GM10248 (cell line): ENCODE data around the gene JOSD2.

Source experiments
- CTCF ChIA-PET: fragments of 300-600 bp; sonication (Branson Sonifier 250); formaldehyde crosslinking; extraction: SDS; loops from one replicate; lab custom pipeline; 2021; ENCODE audit warnings: antibody characterized with exemption; lab: Yijun Ruan, JAX
- POLR2A ChIA-PET: fragments of 350-650 bp; sonication (Branson Sonifier 250); formaldehyde crosslinking; extraction: SDS; loops from one replicate; lab custom pipeline; 2020; ENCODE audit warnings: antibody characterized with exemption; lab: Yijun Ruan, JAX
- DNase-seq: peaks from one replicate; pipeline ENCODE4 v3.0.0; 2012; ENCODE audit errors: extremely low spot score
- TF ChIP-seq, protein P1 (sequence below): IDR thresholded peaks from 2 replicates; pipeline ENCODE4 v1.5.1; 2012; ENCODE audit warnings: mild to moderate bottlenecking, low read depth; ENCODE audit errors: extremely low read depth, missing control alignments, control extremely low read depth

JOSD2 gene

DNA sequence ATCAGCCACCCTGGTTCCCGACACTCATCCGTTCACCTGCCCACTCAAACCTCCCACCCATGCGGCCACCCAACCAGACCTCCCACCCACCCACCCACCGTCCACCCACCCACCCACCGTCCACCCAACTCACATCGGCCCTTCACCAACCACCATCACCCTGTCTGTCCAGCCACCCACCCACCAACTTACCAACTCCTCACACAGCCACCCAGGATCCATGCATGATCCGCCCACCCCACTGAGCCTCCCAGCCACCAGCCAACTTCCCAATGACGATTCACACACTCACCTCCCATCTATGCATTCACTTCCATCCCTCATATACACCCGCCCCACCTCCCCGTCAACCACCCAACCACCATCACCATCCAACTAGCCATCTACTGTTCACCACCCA lies 4.3 kb downstream of the JOSD2 start:
- ChIA-PET POLR2A (no interaction called here), CTCF (no interaction called here)
- no peak for DNase-seq
- TF ChIP-seq, protein P1, sequence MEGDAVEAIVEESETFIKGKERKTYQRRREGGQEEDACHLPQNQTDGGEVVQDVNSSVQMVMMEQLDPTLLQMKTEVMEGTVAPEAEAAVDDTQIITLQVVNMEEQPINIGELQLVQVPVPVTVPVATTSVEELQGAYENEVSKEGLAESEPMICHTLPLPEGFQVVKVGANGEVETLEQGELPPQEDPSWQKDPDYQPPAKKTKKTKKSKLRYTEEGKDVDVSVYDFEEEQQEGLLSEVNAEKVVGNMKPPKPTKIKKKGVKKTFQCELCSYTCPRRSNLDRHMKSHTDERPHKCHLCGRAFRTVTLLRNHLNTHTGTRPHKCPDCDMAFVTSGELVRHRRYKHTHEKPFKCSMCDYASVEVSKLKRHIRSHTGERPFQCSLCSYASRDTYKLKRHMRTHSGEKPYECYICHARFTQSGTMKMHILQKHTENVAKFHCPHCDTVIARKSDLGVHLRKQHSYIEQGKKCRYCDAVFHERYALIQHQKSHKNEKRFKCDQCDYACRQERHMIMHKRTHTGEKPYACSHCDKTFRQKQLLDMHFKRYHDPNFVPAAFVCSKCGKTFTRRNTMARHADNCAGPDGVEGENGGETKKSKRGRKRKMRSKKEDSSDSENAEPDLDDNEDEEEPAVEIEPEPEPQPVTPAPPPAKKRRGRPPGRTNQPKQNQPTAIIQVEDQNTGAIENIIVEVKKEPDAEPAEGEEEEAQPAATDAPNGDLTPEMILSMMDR: no peak

DNA sequence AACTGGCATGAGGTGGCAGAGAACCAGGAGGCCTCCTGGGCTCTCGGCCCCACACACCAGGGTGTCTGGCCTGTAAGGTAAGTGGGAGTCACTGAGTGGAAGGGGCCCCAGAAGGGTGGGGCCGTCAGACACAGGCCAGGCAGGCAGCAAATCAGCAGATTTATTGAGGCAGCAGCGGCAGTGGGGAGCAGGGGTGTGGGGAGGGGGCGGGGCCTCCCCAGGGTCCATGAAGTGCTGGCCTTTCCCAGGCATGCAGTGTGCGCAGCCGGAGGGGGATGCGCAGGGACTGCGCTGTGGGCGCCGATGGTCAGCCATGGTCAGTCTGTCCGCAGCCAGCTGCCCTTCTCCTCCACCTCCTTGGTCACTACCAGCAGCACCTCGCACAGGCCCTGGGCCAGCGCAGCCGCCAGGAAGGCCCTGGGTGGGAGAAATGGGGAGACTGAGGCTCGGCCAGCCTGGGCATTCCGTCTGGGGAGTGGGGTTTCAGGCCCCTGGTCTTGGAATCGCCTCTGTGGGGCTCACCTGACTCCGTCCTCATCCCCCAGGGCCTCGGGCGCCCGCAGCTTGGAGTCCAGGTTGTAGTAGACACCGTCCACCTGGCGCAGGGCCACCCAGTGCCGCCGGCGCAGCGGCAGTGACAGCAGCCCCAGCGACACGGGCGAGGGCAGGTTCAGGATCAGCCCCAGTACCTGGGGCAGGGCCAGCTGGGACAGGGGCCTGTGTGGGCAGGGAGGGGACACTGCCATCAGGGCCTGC lies 5.0 kb downstream of the JOSD2 start:
- POLR2A ChIA-PET: no interaction called here
- no peak for DNase-seq
- TF ChIP-seq, protein P1: no peak
- CTCF ChIA-PET: no interaction called here

DNA sequence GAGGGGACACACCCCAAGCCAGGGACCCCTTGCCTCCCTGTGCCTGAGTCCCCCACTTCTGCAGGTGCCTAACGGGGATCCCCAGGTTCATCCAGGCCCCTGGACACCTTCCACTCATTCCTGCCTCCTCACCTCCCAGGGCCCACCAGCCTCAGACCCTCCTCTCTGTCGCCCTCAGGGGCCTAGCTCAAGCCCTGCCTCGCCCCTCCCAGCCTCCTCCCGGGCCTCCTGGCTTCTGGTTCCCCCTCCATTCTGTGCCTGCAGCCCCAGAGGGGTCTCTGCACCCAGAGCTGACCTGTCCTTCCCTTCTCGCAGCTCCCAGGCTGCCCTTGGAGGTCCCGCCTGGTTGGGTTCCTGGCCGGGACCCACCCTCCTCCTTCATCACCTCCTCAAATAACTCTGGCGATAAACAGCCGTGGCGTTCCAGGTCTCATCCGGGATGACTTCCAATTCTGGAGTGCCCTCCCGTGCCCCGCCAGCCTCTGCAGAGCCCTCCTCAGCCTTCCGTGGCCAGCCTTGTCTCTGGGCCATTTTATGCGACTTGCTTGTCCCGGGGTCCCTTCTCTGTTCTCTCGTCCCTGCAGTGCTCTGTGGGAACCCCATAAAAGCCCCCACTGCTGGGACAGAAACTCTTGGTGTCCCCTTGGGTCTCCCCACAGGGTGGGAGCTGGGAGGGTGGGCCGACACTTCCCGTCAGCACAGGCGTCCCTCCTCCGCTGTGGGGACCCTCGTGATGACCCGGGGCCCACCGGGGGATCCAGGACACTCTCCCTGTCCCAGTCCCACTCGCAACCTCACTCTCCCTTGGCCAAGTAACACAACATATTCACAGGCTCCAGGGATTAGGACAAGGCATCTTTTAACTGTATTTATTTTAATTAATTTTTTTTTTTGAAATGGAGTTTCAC lies 9.2 kb downstream of the JOSD2 start:
- CTCF ChIA-PET: interaction anchor here (1.7 kb wide), 1 partner anchor 55 kb away, joined by 5 read pairs; no protein-coding TSS in a partner anchor
- no peak for DNase-seq
- TF ChIP-seq, protein P1: no peak
- POLR2A ChIA-PET: no interaction called here

DNA sequence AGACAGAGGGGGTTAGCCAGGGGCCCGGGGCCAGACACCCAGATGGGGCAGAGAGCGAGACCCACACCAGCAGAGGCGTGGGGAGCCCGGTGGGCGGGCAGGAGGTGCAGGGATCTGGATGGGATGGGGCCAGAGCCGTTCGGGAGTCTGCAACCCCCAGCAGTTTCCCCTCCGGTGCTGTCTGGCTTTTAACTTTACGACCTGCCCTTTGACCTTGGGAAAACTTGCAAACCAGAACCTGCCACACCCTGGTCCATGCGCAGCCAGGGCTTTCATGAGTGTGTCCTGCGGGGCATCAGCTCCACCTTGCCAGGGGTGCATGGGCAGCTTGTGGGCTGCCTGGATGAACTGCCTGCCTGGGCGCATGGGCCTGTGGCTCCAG lies 9.8 kb downstream of the JOSD2 start:
- TF ChIP-seq, protein P1: no peak
- POLR2A ChIA-PET: interaction anchor here (0.6 kb wide), 1 partner anchor 10 kb away, joined by 3 read pairs; the partner anchor contains the start of gene JOSD2
- CTCF ChIA-PET: interaction anchor here (1.7 kb wide), 1 partner anchor 56 kb away, joined by 5 read pairs; no protein-coding TSS in a partner anchor
- no peak for DNase-seq

DNA sequence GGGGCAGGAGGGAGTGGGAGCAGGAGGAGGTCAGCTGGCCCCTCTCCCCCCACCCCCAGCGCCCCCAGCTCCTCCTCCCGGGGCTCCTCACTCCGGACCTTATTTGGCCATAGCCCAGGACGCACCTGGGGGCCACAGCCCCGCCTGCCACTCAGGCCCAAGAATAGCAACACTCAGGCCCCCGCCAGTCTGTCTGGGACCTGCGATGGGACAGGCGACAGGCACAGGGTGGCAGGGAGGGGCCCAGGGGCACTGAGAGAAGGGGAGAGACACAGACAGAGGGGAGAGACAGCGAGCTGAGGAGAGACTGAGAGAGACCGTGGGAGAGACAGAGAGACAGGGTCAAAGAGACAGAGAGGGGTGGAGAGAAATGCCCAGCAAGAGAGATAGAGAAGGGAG lies 10.2 kb downstream of the JOSD2 start:
- POLR2A ChIA-PET: interaction anchor here (0.6 kb wide), 1 partner anchor 10 kb away, joined by 3 read pairs; the partner anchor contains the start of gene JOSD2
- TF ChIP-seq, protein P1: no peak
- CTCF ChIA-PET: interaction anchor here (1.0 to 1.7 kb wide), 2 partner anchors 56 to 143 kb away, joined by 3 to 5 read pairs; no protein-coding TSS in a partner anchor
- DNase-seq: no peak
